Lung (tissue), 12 donors: ENCODE results near the gene RAC3. TPM values are rescaled to one million over a fixed set of nuclear protein-coding genes. Genes with fewer than 3 reads are reported as not detected.

Experiments
- ATAC-seq: fragments of 200-7000 bp; cut with Tn5 transposase; one replicate; pipeline ENCODE4 v1.9.1; 2020; ENCODE audit warnings: moderate number of reproducible peaks; ENCODE audit not compliant: insufficient read depth, low FRiP score
- DNase-seq, 3 donors: peaks; one replicate each; pipeline ENCODE4 v3.0.0-alpha.2; 2013 to 2017
- H3K27ac ChIP-seq, 2 donors: one replicate each; pipeline ENCODE4 v1.5.1; 2013; ENCODE audit warnings: mild to moderate bottlenecking in 2 of 2, moderate library complexity in 2 of 2, control low read depth in 1 of 2, inconsistent platforms in 1 of 2, low read depth in 1 of 2, low read length in 1 of 2
- H3K27me3 ChIP-seq, 3 donors: one replicate each; pipeline ENCODE4 v1.5.1; 2013; ENCODE audit warnings: low read length in 2 of 3; ENCODE audit not compliant: control insufficient read depth in 3 of 3, insufficient read depth in 3 of 3
- H3K36me3 ChIP-seq, 4 donors: one replicate each; pipeline ENCODE4 v1.5.1; 2013; ENCODE audit warnings: low read length in 4 of 4, mild to moderate bottlenecking in 1 of 4, moderate library complexity in 1 of 4; ENCODE audit not compliant: control insufficient read depth in 4 of 4, insufficient read depth in 4 of 4
- H3K4me1 ChIP-seq, 5 donors: one replicate each; pipeline ENCODE4 v1.5.1; 2013; ENCODE audit warnings: low read length in 5 of 5, mild to moderate bottlenecking in 2 of 5, moderate library complexity in 1 of 5; ENCODE audit not compliant: control insufficient read depth in 5 of 5, insufficient read depth in 5 of 5
- H3K4me3 ChIP-seq: one replicate; pipeline ENCODE4 v1.5.1; 2013; ENCODE audit warnings: mild to moderate bottlenecking, control low read depth, moderate library complexity
- H3K9ac ChIP-seq, 2 donors: one replicate each; pipeline ENCODE4 v1.5.1; 2013; ENCODE audit warnings: low read length in 2 of 2, control low read depth in 1 of 2; ENCODE audit not compliant: insufficient read depth in 1 of 2
- H3K9me3 ChIP-seq, 4 donors: one replicate each; pipeline ENCODE4 v1.5.1; 2013; ENCODE audit warnings: low read length in 3 of 4, mild to moderate bottlenecking in 1 of 4, moderate library complexity in 1 of 4; ENCODE audit not compliant: control insufficient read depth in 4 of 4, insufficient read depth in 3 of 4
- CTCF ChIP-seq: IDR thresholded peaks from 2 replicates; pipeline ENCODE4 v1.5.1; 2012; ENCODE audit warnings: mild to moderate bottlenecking; ENCODE audit errors: control extremely low read depth, extremely low read depth
- WGBS, 2 donors: extraction: QIAGEN DNeasy Blood & Tissue Kit; methylation state at CpG; one replicate each; pipeline ENCODE4 v1.1.7; 2013; 5-methylcytosine and 5-hydroxymethylcytosine counted together
- polyA plus RNA-seq, 2 donors: library from polyadenylated mRNA; stranded (reverse); fragments of 200-250 nt; gene quantifications; one replicate each; pipeline ENCODE4 v1.2.1, GENCODE V29; 2013
- total RNA-seq, 2 donors: library from RNA; depleted of rRNA in 1 of 2; stranded (reverse); fragments of >200 nt in 1 of 2; gene quantifications; one replicate each; pipeline ENCODE4 v1.2.1, GENCODE V29; 2014 to 2021
- donor health status: control.
- donor health status: control.
- donor health status: Bipolar disorder and iron deficiency.
- donor health status: healthy.
- donor health status: DM: yes; HTN: yes; CAD: no.

RAC3 gene
- total and polyA plus RNA-seq, 4 donors = 6.0 to 8.3 (median 8.1) TPM

DNA sequence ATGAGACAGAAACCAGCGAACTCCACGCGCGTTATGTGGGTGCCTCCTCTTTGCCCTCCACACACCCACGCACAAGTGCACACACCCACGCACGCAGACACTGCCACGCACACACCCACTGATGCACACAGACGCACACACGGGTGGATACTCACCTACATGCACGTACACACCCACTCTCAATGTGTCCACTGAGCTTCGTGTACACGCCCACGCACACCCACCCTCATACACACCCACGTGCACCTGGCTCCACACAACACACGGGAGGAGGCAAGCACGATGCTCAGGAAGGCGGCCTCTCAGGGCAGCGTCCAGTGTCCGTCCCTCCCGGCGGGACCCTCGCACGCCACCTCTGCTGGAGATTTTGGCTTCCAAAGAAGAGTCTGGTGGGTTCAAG, 15.9 kb downstream of the RAC3 start:
- WGBS, 2 donors = 89 to 91% methylated on average over 24 of the region's 24 CpGs
- Histone ChIP-seq H3K9ac (no peak overlapping the region), H3K27ac (no peak overlapping the region), H3K4me3 (no peak overlapping the region), H3K4me1 (peaks cover 0 to 13% (median 4%) of the 10 kb centered on the region in 5 donors), H3K36me3 (peaks cover 0 to 25% (median 4%) of the 10 kb centered on the region in 4 donors), H3K27me3 (no peaks in the 10 kb centered on the region), H3K9me3 (no peaks in the 10 kb centered on the region)
- DNase-seq = no peak
- no peak for ATAC-seq
- TF ChIP-seq CTCF = no peak

- Histone ChIP-seq H3K4me3 (no peak overlapping the region), H3K27ac (no peak overlapping the region), H3K27me3 (no peaks in the 10 kb centered on the region), H3K4me1 (peaks cover 0 to 20% (median 8%) of the 10 kb centered on the region in 5 donors), H3K36me3 (peaks cover 0 to 25% (median 4%) of the 10 kb centered on the region in 4 donors), H3K9me3 (no peaks in the 10 kb centered on the region), H3K9ac (no peak overlapping the region)
- 93 to 96% methylated on average over 25 of the region's 25 CpGs for WGBS, 2 donors
- no peak for TF ChIP-seq CTCF
- ATAC-seq (no peak), DNase-seq (no peak)
Observed at GRCh38 chr17:82047914-82048570, 16.6 kb downstream of the RAC3 start.

- Histone ChIP-seq H3K36me3 (peaks cover 0 to 27% (median 4%) of the 10 kb centered on the region in 4 donors), H3K9ac (no peak overlapping the region), H3K9me3 (no peaks in the 10 kb centered on the region), H3K27me3 (no peaks in the 10 kb centered on the region), H3K27ac (no peak overlapping the region), H3K4me3 (no peak overlapping the region), H3K4me1 (peaks cover 0 to 24% (median 8%) of the 10 kb centered on the region in 5 donors)
- no peak for TF ChIP-seq CTCF
- DNase-seq (no peak), ATAC-seq (no peak)
- WGBS, 2 donors = 89 to 93% methylated on average over 20 of the region's 20 CpGs
Observed at GRCh38 chr17:82048571-82048971, 17.1 kb downstream of the RAC3 start.
